GM23338 (cell line): ENCODE measurements around the gene TBC1D5. TPM values are rescaled to one million over a fixed set of nuclear protein-coding genes. Genes with fewer than 3 reads are reported as not detected.

Source experiments
- ATAC-seq: fragments of 200-7000 bp; cut with Tn5 transposase; 3 replicates; pipeline ENCODE4 v1.9.1; 2020
- DNase-seq: peaks from one replicate; pipeline ENCODE4 v3.0.0-alpha.2; 2015; ENCODE audit warnings: low spot score
- H2AFZ ChIP-seq: fragments of 200-600 bp; sonication (generic); 2 replicates; pipeline ENCODE4 v1.8.0; 2016; ENCODE audit warnings: antibody characterized with exemption, mild to moderate bottlenecking, moderate library complexity
- H3F3A ChIP-seq: fragments of 200-600 bp; sonication (generic); replicated peaks from 2 replicates; pipeline ENCODE4 v1.8.0; 2017; ENCODE audit warnings: antibody characterized with exemption, mixed run types, low read depth
- H3K27ac ChIP-seq: fragments of 200-600 bp; sonication (generic); 2 replicates; pipeline ENCODE4 v1.6.1; 2016; ENCODE audit warnings: low read depth
- H3K27me3 ChIP-seq: fragments of 200-600 bp; sonication (generic); 2 replicates; pipeline ENCODE4 v1.8.0; 2016; ENCODE audit warnings: mild to moderate bottlenecking, mixed run types, moderate library complexity; ENCODE audit not compliant: insufficient read depth
- H3K36me3 ChIP-seq: fragments of 200-600 bp; sonication (generic); 2 replicates; pipeline ENCODE4 v1.8.0; 2016; ENCODE audit warnings: mild to moderate bottlenecking; ENCODE audit not compliant: insufficient read depth
- H3K4me1 ChIP-seq: fragments of 200-600 bp; sonication (generic); 2 replicates; pipeline ENCODE4 v1.8.0; 2016; ENCODE audit warnings: mild to moderate bottlenecking, moderate library complexity; ENCODE audit not compliant: insufficient read depth
- H3K4me2 ChIP-seq: fragments of 200-600 bp; sonication (generic); 2 replicates; pipeline ENCODE4 v1.7.1; 2017; ENCODE audit warnings: mixed run types
- H3K4me3 ChIP-seq: fragments of 200-600 bp; sonication (generic); 2 replicates; pipeline ENCODE4 v1.6.1; 2016; ENCODE audit warnings: mixed run types
- H3K79me2 ChIP-seq: fragments of 200-600 bp; sonication (generic); replicated peaks from 2 replicates; pipeline ENCODE4 v1.8.0; 2017; ENCODE audit warnings: mild to moderate bottlenecking; ENCODE audit not compliant: insufficient read depth
- H3K9me2 ChIP-seq: fragments of 200-600 bp; sonication (generic); 2 replicates; pipeline ENCODE4 v1.8.0; 2017; ENCODE audit not compliant: insufficient read depth
- H4K20me1 ChIP-seq: fragments of 200-600 bp; sonication (generic); replicated peaks from 2 replicates; pipeline ENCODE4 v1.8.0; 2017; ENCODE audit warnings: mild to moderate bottlenecking; ENCODE audit not compliant: insufficient read depth
- H3K27ac Mint-ChIP-seq: 2 replicates; pipeline ENCODE4 v1.8.0; 2020; ENCODE audit warnings: inconsistent platforms, mild to moderate bottlenecking, moderate library complexity, mixed read lengths
- H3K27me3 Mint-ChIP-seq: 3 replicates; pipeline ENCODE4 v1.8.0; 2022; ENCODE audit warnings: low read depth, mild to moderate bottlenecking, moderate library complexity, mixed read lengths, inconsistent platforms; ENCODE audit not compliant: insufficient read depth, poor library complexity
- H3K36me3 Mint-ChIP-seq: 3 replicates; pipeline ENCODE4 v1.8.0; 2021; ENCODE audit warnings: low read depth, mild to moderate bottlenecking, inconsistent platforms, moderate library complexity, mixed read lengths
- H3K4me1 Mint-ChIP-seq: 3 replicates; pipeline ENCODE4 v1.8.0; 2020; ENCODE audit warnings: mild to moderate bottlenecking, inconsistent platforms, mixed read lengths
- H3K4me3 Mint-ChIP-seq: 3 replicates; pipeline ENCODE4 v1.8.0; 2021; ENCODE audit warnings: moderate library complexity, mild to moderate bottlenecking, inconsistent platforms, mixed read lengths
- H3K9me3 Mint-ChIP-seq: 3 replicates; pipeline ENCODE4 v1.8.0; 2020; ENCODE audit warnings: moderate library complexity, mild to moderate bottlenecking, inconsistent platforms, mixed read lengths
- CREB1 ChIP-seq: fragments of 250-450 bp; sonication (Bioruptor Pico); IDR thresholded peaks from 2 replicates; pipeline ENCODE4 v1.5.0; 2020; ENCODE audit warnings: low read depth, mild to moderate bottlenecking, moderate library complexity
- CTCF ChIP-seq, 2 experiments: fragments of 200-600 bp in 1 of 2; sonication (generic) in 1 of 2; conservative IDR thresholded peaks; 2 replicates each; pipeline versions ENCODE4 v1.5.1 to v1.6.1; 2016 to 2017; ENCODE audit warnings: antibody characterized with exemption in 2 of 2, low read depth in 2 of 2, mild to moderate bottlenecking in 2 of 2, moderate library complexity in 1 of 2
- EZH2 ChIP-seq: fragments of 200-600 bp; sonication (generic); IDR thresholded peaks from one replicate; pipeline ENCODE4 v1.8.0; 2017; ENCODE audit warnings: antibody characterized with exemption, mild to moderate bottlenecking, low read depth; ENCODE audit not compliant: unreplicated experiment
- EZH2phosphoT487 ChIP-seq: fragments of 200-600 bp; sonication (generic); IDR thresholded peaks from one replicate; pipeline ENCODE4 v1.8.1; 2018; ENCODE audit warnings: antibody characterized with exemption; ENCODE audit not compliant: unreplicated experiment
- JUNB ChIP-seq: IDR thresholded peaks from one replicate; pipeline ENCODE4 v1.6.1; 2016; ENCODE audit warnings: antibody characterized with exemption; ENCODE audit not compliant: unreplicated experiment
- NANOG ChIP-seq: IDR thresholded peaks from 2 replicates; pipeline ENCODE4 v1.6.1; 2016; ENCODE audit warnings: antibody characterized with exemption, borderline replicate concordance
- POLR2AphosphoS5 ChIP-seq: IDR thresholded peaks from 2 replicates; pipeline ENCODE4 v1.6.1; 2016; ENCODE audit warnings: antibody characterized with exemption, low read depth
- REST ChIP-seq: IDR thresholded peaks from one replicate; pipeline ENCODE4 v1.6.1; 2018; ENCODE audit warnings: antibody characterized with exemption; ENCODE audit not compliant: unreplicated experiment
- STAT1 ChIP-seq: IDR thresholded peaks from one replicate; pipeline ENCODE4 v1.6.1; 2016; ENCODE audit warnings: antibody characterized with exemption; ENCODE audit not compliant: unreplicated experiment
- ZNF114 ChIP-seq: fragments of 250-450 bp; sonication (Bioruptor Pico); IDR thresholded peaks from 2 replicates; pipeline ENCODE4 v1.5.0; 2020; ENCODE audit warnings: mild to moderate bottlenecking, moderate library complexity
- ZNF331 ChIP-seq: fragments of 250-450 bp; sonication (Bioruptor Pico); IDR thresholded peaks from 2 replicates; pipeline ENCODE4 v1.5.0; 2020; ENCODE audit warnings: low read depth, mild to moderate bottlenecking, moderate library complexity
- polyA plus RNA-seq: library from polyadenylated mRNA; unstranded; fragments of >200 nt; fragmentation: Nextera tagmentation; extraction: Ambion mirVana; gene quantifications from 2 replicates; pipeline ENCODE4 v1.2.1, GENCODE V29; 2016
- total RNA-seq: library from RNA; depleted of rRNA; stranded (reverse); fragments of >200 nt; shearing (Covaris generic); gene quantifications from 2 replicates; pipeline ENCODE4 v1.2.3, GENCODE V29; 2014
- TF ChIP-seq, protein P1 (sequence below): fragments of 250-450 bp; sonication (Bioruptor Pico); IDR thresholded peaks from 2 replicates; pipeline ENCODE4 v1.5.0; 2020; ENCODE audit warnings: mild to moderate bottlenecking, moderate library complexity
- TF ChIP-seq, protein P2 (sequence below): IDR thresholded peaks from 2 replicates; pipeline ENCODE4 v1.6.1; 2016; ENCODE audit warnings: antibody characterized with exemption

Gene TBC1D5
- total and polyA plus RNA-seq, 2 experiments from 2014 or later, result 21.8 to 48.1 TPM

DNA sequence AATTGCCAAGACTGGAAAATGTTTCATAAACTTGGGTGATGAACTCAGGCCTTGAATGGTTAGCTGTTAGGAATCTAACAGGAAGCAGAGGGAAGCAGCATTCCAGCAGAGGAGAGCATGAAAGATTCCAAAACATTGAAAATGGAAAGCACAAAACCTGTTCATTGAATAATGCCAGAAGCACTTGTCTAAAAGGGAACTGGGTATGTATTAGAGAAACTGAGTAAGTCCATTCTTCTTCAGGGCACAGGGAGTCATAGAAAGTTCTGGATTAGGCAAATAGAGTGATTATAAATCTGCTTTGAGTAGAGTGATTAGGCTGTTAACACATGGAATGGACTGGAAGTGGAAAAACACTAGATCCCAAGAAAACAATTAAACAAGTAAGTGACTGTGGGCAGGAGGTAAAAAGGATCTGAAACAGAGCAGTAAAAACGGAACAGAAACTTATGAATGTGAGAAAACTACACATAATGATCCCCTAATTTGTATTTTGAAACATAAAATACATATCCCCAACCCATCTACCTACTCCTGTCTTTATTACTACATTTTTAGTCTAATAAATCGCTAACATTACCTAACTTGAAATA is 343.4 kb downstream of the TBC1D5 start:
- no peak overlapping the region for H3K4me3 ChIP-seq
- TF ChIP-seq ZNF114 (no peak), STAT1 (no peak), EZH2phosphoT487 (no peak), JUNB (no peak), ZNF331 (CRISPR knock-in tag) (no peak), EZH2 (no peak), CTCF (conservative IDR thresholded peaks at IDR 0.05; ENCODE audit: low read depth in 2 of 2) (no peak), REST (no peak), CREB1 (CRISPR knock-in tag) (no peak), NANOG (no peak), POLR2AphosphoS5 (no peak)
- TF ChIP-seq, protein P1, sequence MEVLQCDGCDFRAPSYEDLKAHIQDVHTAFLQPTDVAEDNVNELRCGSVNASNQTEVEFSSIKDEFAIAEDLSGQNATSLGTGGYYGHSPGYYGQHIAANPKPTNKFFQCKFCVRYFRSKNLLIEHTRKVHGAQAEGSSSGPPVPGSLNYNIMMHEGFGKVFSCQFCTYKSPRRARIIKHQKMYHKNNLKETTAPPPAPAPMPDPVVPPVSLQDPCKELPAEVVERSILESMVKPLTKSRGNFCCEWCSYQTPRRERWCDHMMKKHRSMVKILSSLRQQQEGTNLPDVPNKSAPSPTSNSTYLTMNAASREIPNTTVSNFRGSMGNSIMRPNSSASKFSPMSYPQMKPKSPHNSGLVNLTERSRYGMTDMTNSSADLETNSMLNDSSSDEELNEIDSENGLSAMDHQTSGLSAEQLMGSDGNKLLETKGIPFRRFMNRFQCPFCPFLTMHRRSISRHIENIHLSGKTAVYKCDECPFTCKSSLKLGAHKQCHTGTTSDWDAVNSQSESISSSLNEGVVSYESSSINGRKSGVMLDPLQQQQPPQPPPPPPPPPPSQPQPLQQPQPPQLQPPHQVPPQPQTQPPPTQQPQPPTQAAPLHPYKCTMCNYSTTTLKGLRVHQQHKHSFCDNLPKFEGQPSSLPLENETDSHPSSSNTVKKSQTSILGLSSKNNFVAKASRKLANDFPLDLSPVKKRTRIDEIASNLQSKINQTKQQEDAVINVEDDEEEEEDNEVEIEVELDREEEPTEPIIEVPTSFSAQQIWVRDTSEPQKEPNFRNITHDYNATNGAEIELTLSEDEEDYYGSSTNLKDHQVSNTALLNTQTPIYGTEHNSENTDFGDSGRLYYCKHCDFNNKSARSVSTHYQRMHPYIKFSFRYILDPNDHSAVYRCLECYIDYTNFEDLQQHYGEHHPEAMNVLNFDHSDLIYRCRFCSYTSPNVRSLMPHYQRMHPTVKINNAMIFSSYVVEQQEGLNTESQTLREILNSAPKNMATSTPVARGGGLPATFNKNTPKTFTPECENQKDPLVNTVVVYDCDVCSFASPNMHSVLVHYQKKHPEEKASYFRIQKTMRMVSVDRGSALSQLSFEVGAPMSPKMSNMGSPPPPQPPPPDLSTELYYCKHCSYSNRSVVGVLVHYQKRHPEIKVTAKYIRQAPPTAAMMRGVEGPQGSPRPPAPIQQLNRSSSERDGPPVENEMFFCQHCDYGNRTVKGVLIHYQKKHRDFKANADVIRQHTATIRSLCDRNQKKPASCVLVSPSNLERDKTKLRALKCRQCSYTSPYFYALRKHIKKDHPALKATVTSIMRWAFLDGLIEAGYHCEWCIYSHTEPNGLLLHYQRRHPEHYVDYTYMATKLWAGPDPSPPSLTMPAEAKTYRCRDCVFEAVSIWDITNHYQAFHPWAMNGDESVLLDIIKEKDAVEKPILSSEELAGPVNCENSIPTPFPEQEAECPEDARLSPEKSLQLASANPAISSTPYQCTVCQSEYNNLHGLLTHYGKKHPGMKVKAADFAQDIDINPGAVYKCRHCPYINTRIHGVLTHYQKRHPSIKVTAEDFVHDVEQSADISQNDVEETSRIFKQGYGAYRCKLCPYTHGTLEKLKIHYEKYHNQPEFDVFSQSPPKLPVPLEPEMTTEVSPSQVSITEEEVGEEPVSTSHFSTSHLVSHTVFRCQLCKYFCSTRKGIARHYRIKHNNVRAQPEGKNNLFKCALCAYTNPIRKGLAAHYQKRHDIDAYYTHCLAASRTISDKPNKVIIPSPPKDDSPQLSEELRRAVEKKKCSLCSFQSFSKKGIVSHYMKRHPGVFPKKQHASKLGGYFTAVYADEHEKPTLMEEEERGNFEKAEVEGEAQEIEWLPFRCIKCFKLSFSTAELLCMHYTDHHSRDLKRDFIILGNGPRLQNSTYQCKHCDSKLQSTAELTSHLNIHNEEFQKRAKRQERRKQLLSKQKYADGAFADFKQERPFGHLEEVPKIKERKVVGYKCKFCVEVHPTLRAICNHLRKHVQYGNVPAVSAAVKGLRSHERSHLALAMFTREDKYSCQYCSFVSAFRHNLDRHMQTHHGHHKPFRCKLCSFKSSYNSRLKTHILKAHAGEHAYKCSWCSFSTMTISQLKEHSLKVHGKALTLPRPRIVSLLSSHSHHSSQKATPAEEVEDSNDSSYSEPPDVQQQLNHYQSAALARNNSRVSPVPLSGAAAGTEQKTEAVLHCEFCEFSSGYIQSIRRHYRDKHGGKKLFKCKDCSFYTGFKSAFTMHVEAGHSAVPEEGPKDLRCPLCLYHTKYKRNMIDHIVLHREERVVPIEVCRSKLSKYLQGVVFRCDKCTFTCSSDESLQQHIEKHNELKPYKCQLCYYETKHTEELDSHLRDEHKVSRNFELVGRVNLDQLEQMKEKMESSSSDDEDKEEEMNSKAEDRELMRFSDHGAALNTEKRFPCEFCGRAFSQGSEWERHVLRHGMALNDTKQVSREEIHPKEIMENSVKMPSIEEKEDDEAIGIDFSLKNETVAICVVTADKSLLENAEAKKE (CRISPR knock-in tag), result no peak
- TF ChIP-seq, protein P2, sequence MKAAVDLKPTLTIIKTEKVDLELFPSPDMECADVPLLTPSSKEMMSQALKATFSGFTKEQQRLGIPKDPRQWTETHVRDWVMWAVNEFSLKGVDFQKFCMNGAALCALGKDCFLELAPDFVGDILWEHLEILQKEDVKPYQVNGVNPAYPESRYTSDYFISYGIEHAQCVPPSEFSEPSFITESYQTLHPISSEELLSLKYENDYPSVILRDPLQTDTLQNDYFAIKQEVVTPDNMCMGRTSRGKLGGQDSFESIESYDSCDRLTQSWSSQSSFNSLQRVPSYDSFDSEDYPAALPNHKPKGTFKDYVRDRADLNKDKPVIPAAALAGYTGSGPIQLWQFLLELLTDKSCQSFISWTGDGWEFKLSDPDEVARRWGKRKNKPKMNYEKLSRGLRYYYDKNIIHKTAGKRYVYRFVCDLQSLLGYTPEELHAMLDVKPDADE, result no peak
- H3K79me2 ChIP-seq, result no peaks in the 10 kb centered on the region
- Mint-ChIP-seq H3K9me3 (no peaks in the 10 kb centered on the region), H3K36me3 (no peaks in the 10 kb centered on the region), H3K27ac (no peak overlapping the region), H3K4me3 (no peak overlapping the region), H3K4me1 (no peaks in the 10 kb centered on the region), H3K27me3 (no peaks in the 10 kb centered on the region)
- no peaks in the 10 kb centered on the region for H3F3A ChIP-seq
- H2AFZ ChIP-seq, result no peak overlapping the region
- ATAC-seq (no peak), DNase-seq (no peak)
- H3K36me3 ChIP-seq, result no peaks in the 10 kb centered on the region
- H3K4me2 ChIP-seq, result no peak overlapping the region
- no peaks in the 10 kb centered on the region for H4K20me1 ChIP-seq
- H3K27ac ChIP-seq, result no peak overlapping the region
- H3K27me3 ChIP-seq, result no peaks in the 10 kb centered on the region
- H3K4me1 ChIP-seq, result no peaks in the 10 kb centered on the region
- H3K9me2 ChIP-seq, result no peaks in the 10 kb centered on the region
